HepG2 (cell line): Measurements from ENCODE around the gene PEX12. TPM values are rescaled to one million over a fixed set of nuclear protein-coding genes. Genes with fewer than 3 reads are reported as not detected.

Source experiments
- ARHGAP35 ChIP-seq: sonication (generic); formaldehyde crosslinking; IDR thresholded peaks from 2 replicates; pipeline ENCODE4 v1.9.0; 2022; ENCODE audit warnings: mild to moderate bottlenecking, inconsistent platforms, moderate library complexity, missing genetic modification reagents, borderline replicate concordance
- BHLHE40 ChIP-seq: IDR thresholded peaks from 2 replicates; pipeline ENCODE4 v1.6.1; 2011; ENCODE audit warnings: low read length, improper control_type of control experiment
- BRD4 ChIP-seq: sonication (generic); formaldehyde crosslinking; IDR thresholded peaks from 2 replicates; pipeline ENCODE4 v1.4.0; 2020; ENCODE audit warnings: missing genetic modification reagents
- DR1 ChIP-seq: sonication (generic); formaldehyde crosslinking; IDR thresholded peaks from 2 replicates; pipeline ENCODE4 v1.8.0; 2021; ENCODE audit warnings: mild to moderate bottlenecking, missing genetic modification reagents, inconsistent platforms
- FOXA1 ChIP-seq, 2 experiments: fragments of 450-650 bp in 1 of 2; sonication (generic) in 1 of 2; formaldehyde crosslinking in 1 of 2; IDR thresholded peaks; 2 replicates each; pipeline versions ENCODE4 v1.4.0 to v1.6.1; 2016 to 2020; ENCODE audit warnings: missing genetic modification reagents in 1 of 2
- GLI4 ChIP-seq: sonication (generic); formaldehyde crosslinking; IDR thresholded peaks from 2 replicates; pipeline ENCODE4 v1.5.1; 2020; ENCODE audit warnings: missing genetic modification reagents, mild to moderate bottlenecking, moderate library complexity, borderline replicate concordance
- KAT2B ChIP-seq: fragments of 150-350 bp; IDR thresholded peaks from 2 replicates; pipeline ENCODE4 v1.6.1; 2014; ENCODE audit warnings: low read depth, low read length, borderline replicate concordance
- KLF12 ChIP-seq: sonication (generic); formaldehyde crosslinking; IDR thresholded peaks from 2 replicates; pipeline ENCODE4 v1.4.0; 2020; ENCODE audit warnings: missing genetic modification reagents, borderline replicate concordance
- MAF1 ChIP-seq: sonication (generic); formaldehyde crosslinking; IDR thresholded peaks from 2 replicates; pipeline ENCODE4 v1.5.0; 2020; ENCODE audit warnings: missing genetic modification reagents, borderline replicate concordance
- MEF2D ChIP-seq: sonication (generic); formaldehyde crosslinking; IDR thresholded peaks from 2 replicates; pipeline ENCODE4 v1.5.1; 2020; ENCODE audit warnings: mild to moderate bottlenecking, missing genetic modification reagents
- NR2F6 ChIP-seq, 2 experiments: IDR thresholded peaks; 2 replicates each; pipeline ENCODE4 v1.6.1; 2016; ENCODE audit warnings: antibody characterized with exemption in 1 of 2, mild to moderate bottlenecking in 1 of 2
- PTBP1 ChIP-seq: fragments of 200-400 bp; formaldehyde crosslinking; IDR thresholded peaks from 2 replicates; pipeline ENCODE4 v1.6.1; 2018; ENCODE audit warnings: low read length, low read depth; ENCODE audit not compliant: poor library complexity, severe bottlenecking
- RAD51 ChIP-seq: fragments of 450-650 bp; IDR thresholded peaks from 2 replicates; pipeline ENCODE4 v1.6.1; 2016; ENCODE audit warnings: borderline replicate concordance
- RFXAP ChIP-seq: sonication (generic); formaldehyde crosslinking; IDR thresholded peaks from 2 replicates; pipeline ENCODE4 v1.4.0; 2020; ENCODE audit warnings: missing genetic modification reagents, borderline replicate concordance
- RNF2 ChIP-seq: fragments of 450-650 bp; conservative IDR thresholded peaks from 2 replicates; pipeline ENCODE4 v1.6.1; 2016; ENCODE audit warnings: low read depth
- SMAD1 ChIP-seq: sonication (generic); formaldehyde crosslinking; IDR thresholded peaks from 2 replicates; pipeline ENCODE4 v1.4.0; 2020; ENCODE audit warnings: missing genetic modification reagents, low read depth, mild to moderate bottlenecking, borderline replicate concordance
- SP1 ChIP-seq, 2 experiments: fragments of 450-650 bp in 1 of 2; sonication (generic) in 1 of 2; formaldehyde crosslinking in 1 of 2; IDR thresholded peaks; 2 replicates each; pipeline versions ENCODE4 v1.4.0 to v1.6.1; 2016 to 2020; ENCODE audit warnings: missing genetic modification reagents in 1 of 2
- TAF1 ChIP-seq: sonication (generic); formaldehyde crosslinking; IDR thresholded peaks from 2 replicates; pipeline ENCODE4 v1.4.0; 2020; ENCODE audit warnings: missing genetic modification reagents
- TAF15 ChIP-seq: fragments of 200-400 bp; formaldehyde crosslinking; IDR thresholded peaks from one replicate; pipeline ENCODE4 v1.6.1; 2018; ENCODE audit warnings: mild to moderate bottlenecking, low read depth, low read length; ENCODE audit not compliant: poor library complexity, severe bottlenecking
- TBL1XR1 ChIP-seq: fragments of 150-350 bp; IDR thresholded peaks from 2 replicates; pipeline ENCODE4 v1.6.1; 2014; ENCODE audit warnings: borderline replicate concordance, low read length; ENCODE audit not compliant: partially characterized antibody
- TMF1 ChIP-seq: sonication (generic); formaldehyde crosslinking; IDR thresholded peaks from 2 replicates; pipeline ENCODE4 v1.8.1; 2022; ENCODE audit warnings: low read depth, missing genetic modification reagents
- ZNF10 ChIP-seq: sonication (generic); formaldehyde crosslinking; IDR thresholded peaks from 2 replicates; pipeline ENCODE4 v1.4.0; 2020; ENCODE audit warnings: mild to moderate bottlenecking, low read depth, missing genetic modification reagents, borderline replicate concordance
- ZNF136 ChIP-seq: sonication (generic); formaldehyde crosslinking; IDR thresholded peaks from 2 replicates; pipeline ENCODE4 v1.8.1; 2022; ENCODE audit warnings: low read depth, mild to moderate bottlenecking, moderate library complexity, missing genetic modification reagents
- ZNF281 ChIP-seq: sonication (generic); formaldehyde crosslinking; IDR thresholded peaks from 2 replicates; pipeline ENCODE4 v1.4.0; 2020; ENCODE audit warnings: missing genetic modification reagents, borderline replicate concordance
- ZNF317 ChIP-seq: sonication (generic); formaldehyde crosslinking; IDR thresholded peaks from 2 replicates; pipeline ENCODE4 v1.5.0; 2020; ENCODE audit warnings: mild to moderate bottlenecking, missing genetic modification reagents
- ZNF510 ChIP-seq: sonication (generic); formaldehyde crosslinking; IDR thresholded peaks from 2 replicates; pipeline ENCODE4 v1.4.0; 2020; ENCODE audit warnings: low read depth, mild to moderate bottlenecking, missing genetic modification reagents
- ZNF781 ChIP-seq: sonication (generic); formaldehyde crosslinking; IDR thresholded peaks from 2 replicates; pipeline ENCODE4 v1.5.1; 2020; ENCODE audit warnings: borderline replicate concordance, mild to moderate bottlenecking, missing genetic modification reagents; ENCODE audit errors: not compliant biosample characterization
- polyA plus RNA-seq, 8 experiments: library from polyadenylated mRNA; depleted of rRNA in 3 of 8; stranded (reverse) in 7 of 8; unstranded in 1 of 8; fragments of >200 nt; fragmentation: Illumina TruSeq in 4 of 8; extraction: Trizol in 4 of 8; gene quantifications; 2 replicates each; pipeline versions ENCODE4 v1.2.1 to v1.2.3, GENCODE V29; 2011 to 2016; ENCODE audit warnings: low read depth in 4 of 8, missing spikeins in 1 of 8, mixed read lengths in 1 of 8; ENCODE audit not compliant: insufficient read depth in 1 of 8
- total RNA-seq, 5 experiments: library from RNA; depleted of rRNA; stranded (reverse); fragments of >200 nt; fragmentation: Illumina TruSeq; extraction: Trizol; gene quantifications; 2 replicates each; pipeline ENCODE4 v1.2.3, GENCODE V29; 2016; ENCODE audit warnings: low read depth in 1 of 5

Gene PEX12
- total and polyA plus RNA-seq, 2 of the 13 experiments (the other 11 are each of a cell fraction or from before 2014, with no cell fraction given), result 5.1 to 11.9 TPM

DNA sequence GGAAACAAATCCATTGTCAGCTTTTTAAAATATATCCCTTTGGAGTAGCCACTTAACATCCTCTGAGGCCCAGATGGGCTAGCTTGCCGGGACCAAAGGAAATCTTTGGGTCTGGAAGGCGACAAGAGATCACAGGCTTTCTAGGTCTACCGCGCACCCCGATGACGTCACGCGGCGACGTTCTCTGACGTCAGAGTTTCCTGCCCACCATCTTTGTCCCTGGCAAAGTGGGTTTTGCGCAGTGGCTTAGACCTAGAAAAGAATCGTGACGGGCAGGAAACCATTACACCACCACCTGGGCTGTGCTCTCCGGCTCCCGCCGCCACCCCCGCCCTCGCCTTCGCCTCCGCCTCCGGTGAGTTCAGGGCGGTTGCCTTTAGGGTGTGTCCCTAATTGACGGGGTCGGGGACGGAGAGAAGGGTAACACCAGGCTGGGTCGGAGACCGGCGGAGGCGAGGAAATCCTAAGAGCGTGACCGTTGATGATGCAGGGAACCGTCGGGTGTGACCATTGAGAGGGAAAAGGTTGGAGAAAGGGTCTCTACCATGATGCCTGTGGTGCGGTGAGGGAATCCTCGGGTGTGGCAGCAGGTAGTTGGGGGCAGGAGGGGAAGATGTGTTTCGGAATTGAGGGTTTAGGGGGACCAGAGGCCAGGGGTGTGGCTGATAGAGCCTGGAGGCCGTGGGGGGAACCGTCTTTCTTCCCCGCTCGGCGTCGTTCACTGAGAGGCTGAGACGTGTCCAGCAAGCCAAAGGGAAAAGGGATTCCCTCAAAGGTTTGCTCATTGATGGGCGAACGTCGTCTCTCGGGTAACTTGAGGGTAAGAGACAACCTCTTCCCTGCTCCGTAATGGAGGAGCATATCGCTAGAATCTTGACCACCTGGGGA, 8.9 kb upstream of the PEX12 start, which contains the start of gene AP2B1 (continued):
- TF ChIP-seq DR1 (CRISPR knock-in tag) (no peak; the same call in 1 of the 2 replicates), GLI4 (CRISPR knock-in tag) (no peak), ZNF281 (CRISPR knock-in tag) (peak; percentile 45; the same call in 1 of the 2 replicates), BHLHE40 (peak; percentile 40; the same call in 1 of the 2 replicates), ARHGAP35 (CRISPR knock-in tag) (0 out of 2 replicates have a peak, but pooled peaks have one; percentile 56), ZNF136 (no peak), FOXA1 (IDR thresholded peaks at IDR 0.05) (no peak), FOXA1 (CRISPR knock-in tag; IDR thresholded peaks at IDR 0.05) (peak; percentile 34; the same call in 1 of the 2 replicates), SMAD1 (CRISPR knock-in tag) (peak; percentile 85; the same call in 1 of the 2 replicates), KLF12 (CRISPR knock-in tag) (no peak; the same call in 1 of the 2 replicates), PTBP1 (no peak), ZNF317 (0 out of 2 replicates have a peak, but pooled peaks have one; percentile 52), ZNF10 (CRISPR knock-in tag) (no peak), BRD4 (CRISPR knock-in tag) (peak; percentile 60; the same call in 1 of the 2 replicates), MAF1 (CRISPR knock-in tag) (no peak), RAD51 (no peak), RFXAP (CRISPR knock-in tag) (peak; percentile 64), SP1 (IDR thresholded peaks at IDR 0.05) (no peak), SP1 (CRISPR knock-in tag; IDR thresholded peaks at IDR 0.05) (peak; percentile 71), ZNF781 (CRISPR knock-in tag) (no peak), MEF2D (CRISPR knock-in tag) (0 out of 2 replicates have a peak, but pooled peaks have one; percentile 13), RNF2 (no peak), TAF1 (peak; percentile 80), ZNF510 (CRISPR knock-in tag) (no peak), TMF1 (CRISPR knock-in tag) (no peak), KAT2B (no peak), TBL1XR1 (peak; percentile 54), TAF15 (no peak), NR2F6 (IDR thresholded peaks at IDR 0.05) (no peak), NR2F6 (CRISPR knock-in tag; IDR thresholded peaks at IDR 0.05) (peak; percentile 63; the same call in 1 of the 2 replicates)
